Measurements from ENCODE around the gene CHRNA9. TPM values are rescaled to one million over a fixed set of nuclear protein-coding genes. Genes with fewer than 3 reads are reported as not detected.

Gene CHRNA9
- total RNA-seq, 2 experiments from 2014 or later = not detected

DNA sequence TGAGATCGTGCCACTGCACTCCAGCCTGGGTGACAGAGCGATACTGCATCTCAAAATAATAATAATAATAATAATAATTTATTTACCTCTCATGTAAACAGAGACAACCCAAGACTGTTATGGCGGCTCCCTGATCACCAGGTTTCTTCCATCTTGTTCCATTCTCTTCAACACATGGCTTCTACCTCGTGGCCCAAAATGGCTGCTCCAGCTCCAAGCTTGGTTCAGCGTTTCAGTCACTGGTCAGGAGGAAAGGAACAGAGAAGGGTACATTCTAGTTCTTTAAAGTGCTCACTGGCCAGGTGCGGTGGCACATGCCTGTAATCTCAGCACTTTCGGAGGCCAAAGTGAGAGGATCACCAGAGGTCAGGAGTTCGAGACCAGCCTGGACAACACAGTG is 24.9 kb upstream of the CHRNA9 start:
- POLR2A ChIA-PET = interaction anchor here (1.8 to 2.3 kb wide), 2 partner anchors 110 to 124 kb away, joined by 6 to 7 read pairs; no protein-coding TSS in a partner anchor
- Histone ChIP-seq H2AFZ (ENCODE audit: low read length) (no peak overlapping the region), H3K9me2 (ENCODE audit: insufficient read depth, low read length) (no peaks in the 10 kb centered on the region), H3K4me2 (ENCODE audit: low read length) (no peak overlapping the region), H4K20me1 (ENCODE audit: insufficient read depth, low read length) (no peaks in the 10 kb centered on the region), H3K9me3 (ENCODE audit: low read length) (no peaks in the 10 kb centered on the region), H3K4me1 (ENCODE audit: insufficient read depth, low read length, poor library complexity, severe bottlenecking) (peaks cover 46% of the 10 kb centered on the region), H3K27ac (ENCODE audit: low read depth, low read length, poor library complexity, severe bottlenecking) (no peak overlapping the region), H3K36me3 (ENCODE audit: insufficient read depth, low read length) (no peaks in the 10 kb centered on the region), H3K79me2 (ENCODE audit: insufficient read depth, low read depth, low read length) (0 out of 2 replicates have a peak, but pooled peaks cover 4% of the 10 kb centered on the region), H3K4me3 (ENCODE audit: low read depth, low read length, poor library complexity, severe bottlenecking) (no peak overlapping the region)
- BruUV-seq (replicated peaks) = no TSS peak
- intact Hi-C loops (cut with micrococcal nuclease; ENCODE audit: unreplicated experiment) = no loop called here
- DNase-seq (ENCODE audit: low spot score) = no peak
- no peak for TF ChIP-seq EZH2phosphoT487 (IDR thresholded peaks at IDR 0.05; ENCODE audit: borderline replicate concordance, low read depth, low read length)
- TF ChIP-seq, protein P1, sequence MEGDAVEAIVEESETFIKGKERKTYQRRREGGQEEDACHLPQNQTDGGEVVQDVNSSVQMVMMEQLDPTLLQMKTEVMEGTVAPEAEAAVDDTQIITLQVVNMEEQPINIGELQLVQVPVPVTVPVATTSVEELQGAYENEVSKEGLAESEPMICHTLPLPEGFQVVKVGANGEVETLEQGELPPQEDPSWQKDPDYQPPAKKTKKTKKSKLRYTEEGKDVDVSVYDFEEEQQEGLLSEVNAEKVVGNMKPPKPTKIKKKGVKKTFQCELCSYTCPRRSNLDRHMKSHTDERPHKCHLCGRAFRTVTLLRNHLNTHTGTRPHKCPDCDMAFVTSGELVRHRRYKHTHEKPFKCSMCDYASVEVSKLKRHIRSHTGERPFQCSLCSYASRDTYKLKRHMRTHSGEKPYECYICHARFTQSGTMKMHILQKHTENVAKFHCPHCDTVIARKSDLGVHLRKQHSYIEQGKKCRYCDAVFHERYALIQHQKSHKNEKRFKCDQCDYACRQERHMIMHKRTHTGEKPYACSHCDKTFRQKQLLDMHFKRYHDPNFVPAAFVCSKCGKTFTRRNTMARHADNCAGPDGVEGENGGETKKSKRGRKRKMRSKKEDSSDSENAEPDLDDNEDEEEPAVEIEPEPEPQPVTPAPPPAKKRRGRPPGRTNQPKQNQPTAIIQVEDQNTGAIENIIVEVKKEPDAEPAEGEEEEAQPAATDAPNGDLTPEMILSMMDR (conservative IDR thresholded peaks at IDR 0.05; ENCODE audit: low read length) = no peak
- CTCF ChIA-PET (ENCODE audit: unreplicated experiment) = interaction anchor here (1.1 kb wide), 1 partner anchor 12 kb away, joined by 3 read pairs; no protein-coding TSS in a partner anchor

DNA sequence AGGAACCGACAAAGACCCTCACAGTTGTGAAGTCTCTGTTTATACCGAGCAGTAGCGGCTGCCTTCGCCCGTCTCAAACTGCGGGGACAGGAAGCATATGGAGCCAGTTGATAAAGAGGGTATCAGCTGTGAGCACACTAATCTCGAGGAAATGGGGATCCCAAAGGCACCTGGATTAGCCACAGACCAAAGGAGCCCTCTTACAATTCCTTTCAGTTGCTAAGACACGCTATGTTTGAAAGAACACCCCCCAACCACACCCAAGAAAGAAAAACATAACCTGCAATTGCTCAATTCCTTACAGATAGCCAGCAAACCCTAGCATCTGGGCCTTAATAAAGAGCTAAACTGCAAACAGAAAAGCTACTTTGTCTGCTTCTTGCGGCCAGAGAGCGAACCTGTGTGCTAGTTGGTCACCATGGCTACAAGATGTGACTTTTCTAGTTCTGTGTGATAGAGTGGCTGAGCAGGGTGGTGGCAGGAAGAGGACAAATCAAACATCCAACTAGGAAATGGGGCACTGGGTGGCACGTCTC is 23.3 kb upstream of the CHRNA9 start:
- Histone ChIP-seq H3K4me1 (ENCODE audit: insufficient read depth, low read length, poor library complexity, severe bottlenecking) (peaks cover 39% of the 10 kb centered on the region), H3K9me2 (ENCODE audit: insufficient read depth, low read length) (no peaks in the 10 kb centered on the region), H3K9me3 (ENCODE audit: low read length) (no peaks in the 10 kb centered on the region), H3K27ac (ENCODE audit: low read depth, low read length, poor library complexity, severe bottlenecking) (no peak overlapping the region), H3K36me3 (ENCODE audit: insufficient read depth, low read length) (no peaks in the 10 kb centered on the region), H3K4me3 (ENCODE audit: low read depth, low read length, poor library complexity, severe bottlenecking) (no peak overlapping the region), H3K4me2 (ENCODE audit: low read length) (no peak overlapping the region; the same call in 1 of the 2 replicates), H3K79me2 (ENCODE audit: insufficient read depth, low read depth, low read length) (0 out of 2 replicates have a peak, but pooled peaks cover 4% of the 10 kb centered on the region), H2AFZ (ENCODE audit: low read length) (no peak overlapping the region), H4K20me1 (ENCODE audit: insufficient read depth, low read length) (no peaks in the 10 kb centered on the region)
- no TSS peak for BruUV-seq (replicated peaks)
- CTCF ChIA-PET (ENCODE audit: unreplicated experiment) = no interaction called here
- intact Hi-C loops (cut with micrococcal nuclease; ENCODE audit: unreplicated experiment) = no loop called here
- TF ChIP-seq, protein P1 (conservative IDR thresholded peaks at IDR 0.05; ENCODE audit: low read length) = no peak
- no peak for TF ChIP-seq EZH2phosphoT487 (IDR thresholded peaks at IDR 0.05; ENCODE audit: borderline replicate concordance, low read depth, low read length)
- no peak for DNase-seq (ENCODE audit: low spot score)
- POLR2A ChIA-PET = interaction anchor here (0.7 to 1.7 kb wide), 5 partner anchors 12 to 266 kb away, joined by 3 to 5 read pairs (median 3); no protein-coding TSS in a partner anchor

DNA sequence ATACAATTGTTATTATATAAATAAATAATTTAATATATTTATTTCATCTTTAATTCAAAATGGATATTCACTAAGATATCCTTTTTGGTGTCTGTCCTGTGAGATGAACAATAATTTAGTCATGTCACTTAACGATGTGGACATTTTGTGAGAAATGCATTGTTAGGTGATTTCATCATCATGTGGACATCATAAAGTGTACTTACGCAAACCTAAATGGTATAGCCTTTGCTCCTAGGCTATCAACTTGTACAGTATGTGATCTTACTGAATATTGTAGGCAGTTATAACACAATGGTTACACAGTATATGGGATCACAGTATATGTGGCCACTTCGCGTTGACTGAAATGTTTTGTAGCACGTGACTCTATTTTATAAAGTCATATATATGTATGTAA is 20.2 kb upstream of the CHRNA9 start:
- intact Hi-C loops (cut with micrococcal nuclease; ENCODE audit: unreplicated experiment) = no loop called here
- ChIA-PET CTCF (ENCODE audit: unreplicated experiment) (no interaction called here), POLR2A (no interaction called here)
- Histone ChIP-seq H3K9me2 (ENCODE audit: insufficient read depth, low read length) (no peaks in the 10 kb centered on the region), H3K36me3 (ENCODE audit: insufficient read depth, low read length) (no peaks in the 10 kb centered on the region), H3K4me2 (ENCODE audit: low read length) (no peak overlapping the region), H4K20me1 (ENCODE audit: insufficient read depth, low read length) (no peaks in the 10 kb centered on the region), H3K27ac (ENCODE audit: low read depth, low read length, poor library complexity, severe bottlenecking) (no peak overlapping the region), H3K9me3 (ENCODE audit: low read length) (no peaks in the 10 kb centered on the region), H3K4me3 (ENCODE audit: low read depth, low read length, poor library complexity, severe bottlenecking) (no peak overlapping the region), H2AFZ (ENCODE audit: low read length) (no peak overlapping the region), H3K4me1 (ENCODE audit: insufficient read depth, low read length, poor library complexity, severe bottlenecking) (peaks cover 16% of the 10 kb centered on the region), H3K79me2 (ENCODE audit: insufficient read depth, low read depth, low read length) (no peaks in the 10 kb centered on the region)
- DNase-seq (ENCODE audit: low spot score) = no peak
- TF ChIP-seq EZH2phosphoT487 (IDR thresholded peaks at IDR 0.05; ENCODE audit: borderline replicate concordance, low read depth, low read length) = no peak
- TF ChIP-seq, protein P1 (conservative IDR thresholded peaks at IDR 0.05; ENCODE audit: low read length) = no peak
- BruUV-seq (replicated peaks) = no TSS peak
